ENCODE results near the gene RGMA.

The RGMA gene

DNA sequence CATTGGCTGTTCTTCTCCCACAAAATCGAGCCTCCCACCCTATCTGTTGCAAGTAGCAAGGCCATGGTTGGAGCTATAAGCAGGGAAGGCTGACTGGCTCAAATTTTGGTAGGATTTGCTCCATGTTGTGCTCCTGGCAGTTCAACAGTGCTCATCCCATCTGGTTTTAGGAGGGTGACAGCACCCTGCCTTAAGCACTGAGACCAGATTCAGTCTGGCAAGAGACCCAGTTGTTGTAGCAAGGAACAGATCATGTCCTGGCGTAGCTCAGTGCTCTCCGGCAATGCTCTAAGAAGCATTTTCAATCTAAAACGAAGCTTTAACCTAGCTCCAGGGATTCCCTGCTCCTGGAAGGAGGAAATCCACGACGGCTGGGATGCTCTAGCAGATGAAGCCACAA is 91.2 kb downstream of the RGMA start:
- no peak for TF ChIP-seq ZFX (IDR thresholded peaks at IDR 0.05)
- TF ChIP-seq CTCF (conservative IDR thresholded peaks at IDR 0.05) = no peak
- no peak overlapping the region for H3K27ac ChIP-seq

DNA sequence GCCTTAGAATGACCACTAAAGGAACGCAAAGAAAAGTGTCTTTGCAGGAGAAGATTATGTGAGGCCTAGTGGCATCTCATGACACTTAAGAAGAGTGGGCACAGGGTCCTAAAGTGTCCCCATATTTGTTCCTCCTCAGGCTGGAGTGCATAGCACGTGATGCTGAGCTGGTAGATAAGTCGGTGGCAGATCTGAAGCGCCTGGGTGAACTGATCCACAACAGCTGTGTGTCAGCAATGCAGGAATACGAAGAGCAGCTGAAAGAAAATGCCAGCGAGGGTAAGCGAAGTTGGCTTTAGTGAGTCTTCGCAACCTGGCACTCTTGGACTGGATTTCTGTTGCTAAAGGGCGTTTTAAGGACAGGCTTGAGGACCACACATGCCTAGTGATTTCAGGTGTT is 96.3 kb downstream of the RGMA start:
- no peak for TF ChIP-seq ZFX (IDR thresholded peaks at IDR 0.05)
- no peak for TF ChIP-seq CTCF (conservative IDR thresholded peaks at IDR 0.05)
- no peak overlapping the region for H3K27ac ChIP-seq

- H3K27ac ChIP-seq = no peak overlapping the region
- TF ChIP-seq CTCF (conservative IDR thresholded peaks at IDR 0.05) (no peak), ZFX (IDR thresholded peaks at IDR 0.05) (no peak)
These were observed 99.0 kb downstream of the RGMA start for GRCh38 chr15:92990031-92990430.

DNA sequence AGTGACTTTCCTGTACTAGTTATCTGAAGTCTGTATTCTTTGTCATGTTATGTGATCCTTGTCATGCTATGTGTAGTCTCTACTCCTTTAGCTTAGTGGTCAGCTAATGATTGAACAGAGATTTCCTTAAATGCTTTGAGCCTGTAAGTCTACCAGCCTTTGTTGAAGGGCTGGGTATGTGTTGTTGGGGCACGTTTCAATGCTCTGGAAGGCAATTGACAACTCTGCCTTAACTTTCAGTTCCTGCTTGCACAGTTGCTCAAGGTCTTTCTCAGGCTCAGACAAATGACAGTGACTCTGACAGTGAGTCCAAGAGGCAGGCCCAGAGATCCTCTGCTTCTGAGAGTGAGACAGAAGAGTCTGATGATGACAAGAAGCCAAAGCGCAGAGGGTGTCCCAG is 99.5 kb downstream of the RGMA start:
- H3K27ac ChIP-seq = no peak overlapping the region
- TF ChIP-seq ZFX (IDR thresholded peaks at IDR 0.05) (no peak), CTCF (conservative IDR thresholded peaks at IDR 0.05) (no peak)

Data from C4-2B (cell line).